ENCODE results near the gene PACS1.
A peak's percentile ranks its signal among the peaks of the same experiment; 100 is the strongest.

Gene PACS1

GRCh38 chr11:66190786-66191185 lies 120.7 kb downstream of the PACS1 start:
- no peak for DNase-seq

DNA sequence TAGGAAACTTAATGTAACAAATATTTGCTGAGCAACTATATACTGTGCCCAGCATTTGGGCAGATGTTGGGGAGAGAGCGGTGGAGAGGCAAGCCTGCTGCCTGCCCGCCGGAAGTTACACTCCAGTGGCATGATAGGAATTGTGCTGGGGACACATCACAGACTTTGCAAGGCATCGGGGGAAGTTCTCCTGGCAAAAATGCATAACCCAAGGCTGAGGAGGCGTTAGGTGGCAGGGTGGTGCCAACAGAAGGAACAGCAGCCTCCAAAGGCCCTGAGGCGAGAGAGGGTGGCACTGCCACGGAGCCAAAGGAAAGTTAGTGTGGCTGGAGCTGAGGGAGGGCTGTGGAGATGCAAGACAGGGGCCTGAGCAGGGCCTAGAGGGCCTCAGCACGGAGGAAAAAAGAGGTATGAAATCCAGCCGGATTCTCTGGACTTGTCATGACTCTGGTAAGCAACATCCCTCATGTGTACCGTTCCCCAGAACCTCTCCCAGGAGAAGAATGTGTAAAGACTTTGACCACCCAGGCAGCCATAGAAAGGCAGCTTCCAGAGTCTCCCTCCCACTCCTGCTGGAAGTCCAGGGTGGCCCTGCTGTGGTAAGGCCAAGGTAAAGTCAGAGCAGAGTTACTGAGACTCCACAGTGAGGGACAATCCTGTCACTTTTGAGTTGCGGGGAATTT lies 122.2 kb downstream of the PACS1 start:
- DNase-seq: no peak

GRCh38 chr11:66194391-66194790 lies 124.3 kb downstream of the PACS1 start:
- no peak for DNase-seq

- no peak for DNase-seq
Observed at GRCh38 chr11:66195867-66196266, 125.8 kb downstream of the PACS1 start.

GRCh38 chr11:66203847-66204246 lies 133.8 kb downstream of the PACS1 start:
- DNase-seq: no peak

- DNase-seq: no peak
Observed at GRCh38 chr11:66204412-66204811, 134.3 kb downstream of the PACS1 start.

DNA sequence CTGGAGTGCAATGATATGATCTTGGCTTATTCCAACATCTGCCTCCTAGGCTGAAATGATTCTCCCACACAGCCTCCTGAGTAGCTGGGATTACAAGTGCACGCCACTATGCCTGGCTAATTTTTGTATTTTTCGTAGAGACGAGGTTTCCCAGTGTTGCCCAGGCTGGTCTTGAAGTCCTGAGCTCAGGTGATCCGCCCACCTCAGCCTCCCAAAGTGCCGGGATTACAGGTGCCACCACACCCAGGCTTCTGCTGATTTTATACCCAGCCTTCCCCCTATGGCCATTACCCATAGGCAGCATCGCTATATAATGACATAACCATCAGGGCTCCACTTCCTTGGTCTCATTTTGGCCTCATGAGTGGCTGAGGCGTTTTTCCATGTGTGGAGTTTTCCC lies 137.7 kb downstream of the PACS1 start:
- DNase-seq: no peak

DNA sequence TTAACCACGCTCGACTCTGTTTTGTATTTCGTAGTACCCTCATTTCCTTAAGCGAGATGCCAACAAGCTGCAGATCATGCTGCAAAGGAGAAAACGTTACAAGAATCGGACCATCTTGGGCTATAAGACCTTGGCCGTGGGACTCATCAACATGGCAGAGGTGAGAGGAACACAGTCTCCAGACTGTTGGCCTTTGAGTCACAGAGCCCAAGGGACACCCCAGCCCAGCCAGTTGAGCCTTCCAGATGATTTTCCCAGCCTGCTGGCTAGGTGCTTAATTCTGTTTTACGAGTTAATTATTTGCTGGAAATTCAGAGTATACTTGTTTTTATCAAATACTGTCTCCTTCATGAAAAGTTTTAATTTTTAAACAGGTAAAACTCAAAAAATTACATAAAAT lies 141.0 kb downstream of the PACS1 start:
- DNase-seq: no peak

- no peak for DNase-seq
Observed at GRCh38 chr11:66216911-66217310, 146.8 kb downstream of the PACS1 start.

- DNase-seq: no peak
Observed at GRCh38 chr11:66218036-66218435, 148.0 kb downstream of the PACS1 start.

DNA sequence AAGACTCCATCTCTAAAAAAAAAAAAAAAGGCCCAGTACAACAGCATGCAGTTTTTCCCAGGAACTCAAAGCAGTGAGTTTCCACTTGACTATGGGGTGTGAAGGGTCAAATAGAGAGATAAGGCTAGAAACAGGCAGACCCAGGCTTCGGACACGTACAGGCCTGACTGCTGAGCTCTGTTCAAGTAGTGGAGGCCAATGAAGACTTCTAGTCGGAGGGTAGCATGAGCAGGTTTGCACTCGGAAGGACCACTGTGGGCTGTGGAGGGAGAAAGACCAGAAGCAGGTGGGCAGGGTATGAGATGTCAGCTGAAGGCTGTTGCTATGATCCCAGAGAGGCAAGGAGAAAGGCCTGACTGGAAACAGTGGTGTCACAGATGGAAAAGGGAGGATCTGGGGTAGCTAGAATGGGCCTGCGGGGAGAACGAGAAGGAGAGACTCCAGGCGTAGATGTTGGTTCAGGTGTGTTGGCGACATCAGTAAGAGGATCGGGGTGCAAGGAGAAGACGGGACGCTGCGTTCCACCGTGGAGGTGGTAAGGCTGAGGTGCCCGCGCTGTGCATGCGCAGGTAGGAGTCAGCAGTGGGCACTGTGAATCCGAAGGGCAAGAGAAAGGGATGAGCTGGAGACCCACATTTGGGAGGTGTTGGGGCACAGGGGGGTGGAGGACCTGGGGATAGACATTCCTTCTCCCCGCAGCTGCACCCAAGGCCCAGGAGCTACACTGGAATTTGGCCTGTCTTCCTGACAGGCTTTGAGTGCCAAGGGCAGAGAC lies 149.0 kb downstream of the PACS1 start:
- no peak for DNase-seq

DNA sequence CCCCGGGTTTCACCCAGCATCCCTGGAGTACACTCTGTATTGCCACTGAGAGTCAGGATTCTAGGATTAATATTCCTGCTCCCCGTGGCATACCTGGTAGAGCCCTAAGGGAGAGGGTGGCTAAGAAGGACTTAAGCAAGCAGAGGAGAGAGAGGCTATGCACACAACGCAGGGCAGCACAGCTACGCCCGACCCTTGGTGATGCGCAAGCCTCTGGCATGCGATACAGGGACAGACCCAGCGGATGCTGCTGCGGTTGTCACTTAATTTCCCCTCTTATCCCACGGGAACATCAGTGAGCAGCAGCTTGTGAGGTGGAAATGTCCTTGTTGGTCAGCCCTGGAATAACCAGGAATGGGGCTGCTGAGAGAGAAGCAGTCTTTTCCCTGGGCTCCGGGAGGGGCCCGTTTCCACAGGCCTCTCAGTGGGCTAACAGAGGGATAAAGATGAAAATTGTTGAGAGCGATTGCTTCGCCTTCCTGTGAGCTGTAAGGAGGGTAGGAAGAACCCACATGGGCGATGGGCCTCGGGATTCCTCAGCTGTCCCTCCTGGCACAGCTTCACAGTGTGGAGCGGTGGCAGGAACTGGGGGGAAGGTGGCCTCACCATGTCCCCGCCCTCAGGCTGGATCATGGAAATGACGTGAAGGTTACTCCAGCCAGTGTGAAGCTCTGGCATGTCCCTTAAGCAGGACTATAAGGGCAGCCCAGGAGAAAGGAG lies 149.9 kb downstream of the PACS1 start:
- no peak for DNase-seq

GRCh38 chr11:66220566-66220935 lies 150.5 kb downstream of the PACS1 start:
- DNase-seq: no peak

- DNase-seq: no peak
Observed at GRCh38 chr11:66221012-66221411, 150.9 kb downstream of the PACS1 start.

DNA sequence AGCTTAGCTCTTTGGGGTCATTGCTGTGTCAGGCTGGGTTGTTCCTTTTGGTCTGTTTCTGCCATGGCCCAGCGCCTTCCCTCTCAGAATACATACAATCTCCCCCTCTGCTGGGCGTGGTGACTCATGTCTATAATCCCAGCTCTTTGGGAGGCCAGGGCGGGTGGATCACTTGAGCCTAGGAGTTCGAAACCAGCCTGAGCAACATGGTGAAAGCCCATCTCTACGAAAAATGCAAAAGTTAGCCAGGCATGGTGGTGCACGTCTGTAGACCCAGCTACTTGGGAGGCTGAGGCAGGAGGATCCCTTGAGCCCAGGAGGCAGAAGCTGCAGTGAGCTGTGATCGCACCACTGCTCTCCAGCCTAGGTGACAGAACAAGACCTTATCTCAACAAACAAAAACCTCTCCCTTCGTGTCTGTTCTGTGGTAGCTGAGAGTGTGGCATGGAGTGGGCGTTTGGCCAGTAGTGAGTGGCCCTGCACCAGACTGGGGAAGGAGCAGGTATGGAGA lies 151.7 kb downstream of the PACS1 start:
- no peak for DNase-seq

GRCh38 chr11:66222358-66223149 lies 152.5 kb downstream of the PACS1 start:
- peak; percentile 97 for DNase-seq

- DNase-seq: no peak
Observed at GRCh38 chr11:66224226-66224855, 154.3 kb downstream of the PACS1 start.

DNA sequence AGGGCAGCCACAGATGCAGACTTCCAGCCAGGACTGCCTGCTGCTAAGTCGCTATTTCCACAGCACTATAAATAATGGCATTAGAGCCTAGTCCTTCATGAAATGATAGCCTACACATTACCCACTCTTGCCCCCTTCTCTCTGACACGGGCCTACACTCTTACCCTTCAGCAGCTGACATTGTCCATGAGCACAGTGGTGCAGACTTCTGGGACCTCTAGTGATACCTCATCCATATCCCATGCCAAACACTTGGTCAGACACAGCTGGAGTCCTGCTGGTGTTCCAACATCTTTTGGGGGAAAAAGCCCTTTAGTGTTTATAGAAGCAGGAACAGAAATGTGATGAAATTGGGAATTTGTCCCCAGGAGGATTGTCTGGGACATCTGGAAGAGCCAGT lies 155.0 kb downstream of the PACS1 start:
- DNase-seq: no peak

DNA sequence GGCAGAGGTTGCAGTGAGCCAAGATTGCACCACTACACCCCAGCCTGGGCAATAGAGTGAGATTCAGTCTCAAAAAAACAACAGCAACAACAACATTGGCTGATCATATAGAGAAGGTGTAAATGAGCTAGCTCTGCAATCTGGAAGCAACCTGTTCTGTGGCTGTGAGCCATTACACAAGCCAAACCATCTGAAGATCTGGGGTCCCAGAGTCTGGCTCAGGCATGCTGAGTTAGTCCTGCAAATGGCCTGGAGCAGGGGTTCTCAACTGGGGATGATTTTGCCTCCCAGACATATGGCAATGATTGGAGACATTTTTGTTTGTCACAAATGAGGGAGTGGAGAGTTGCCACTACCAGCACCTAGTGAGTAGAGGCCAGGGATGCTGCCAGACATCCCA lies 156.0 kb downstream of the PACS1 start:
- no peak for DNase-seq

GRCh38 chr11:66227700-66228099 lies 157.6 kb downstream of the PACS1 start:
- no peak for DNase-seq

DNA sequence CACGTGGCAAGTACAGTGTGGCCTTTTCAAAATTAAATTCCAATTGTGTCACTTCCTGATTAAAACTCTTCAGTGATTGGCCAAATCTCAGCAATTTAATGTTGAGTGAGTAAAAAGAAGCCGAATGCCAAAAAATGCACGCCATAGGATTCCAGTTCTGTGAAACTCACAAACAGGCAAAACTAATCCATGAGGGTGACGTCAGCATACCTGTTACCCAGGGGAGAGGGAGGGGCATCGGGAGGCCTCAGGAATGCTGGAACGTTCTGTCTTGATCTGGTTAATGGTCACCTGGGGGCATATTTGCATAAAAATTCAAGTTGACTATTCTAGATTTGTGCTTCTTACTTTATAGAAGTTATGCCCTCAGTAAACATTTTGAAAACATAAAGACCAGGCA lies 158.4 kb downstream of the PACS1 start:
- DNase-seq: no peak

DNA sequence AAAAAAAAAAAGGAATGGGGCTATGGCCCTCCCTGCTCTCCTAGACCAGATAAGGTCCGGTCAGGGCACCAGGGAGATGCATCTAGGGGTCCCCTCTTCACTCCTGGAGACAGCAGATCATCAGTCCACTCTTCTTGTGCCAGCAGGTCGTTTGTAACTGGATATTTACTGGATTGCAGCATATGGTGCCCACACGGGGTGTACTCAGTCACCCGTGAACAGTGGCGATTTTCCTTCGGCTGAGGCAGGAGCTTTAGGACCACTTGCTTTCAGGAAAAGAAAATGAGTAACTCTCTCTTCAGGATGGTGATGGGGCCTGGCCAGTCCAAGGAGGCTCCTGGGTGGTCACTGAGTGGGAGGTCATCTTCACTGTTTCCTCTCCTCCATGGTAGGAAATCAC lies 160.1 kb downstream of the PACS1 start:
- no peak for DNase-seq

- DNase-seq: no peak
Observed at GRCh38 chr11:66230978-66231377, 160.9 kb downstream of the PACS1 start.
